GM10847 (cell line): ENCODE measurements around the gene PPARD.

Experiments used
- POLR2A ChIP-seq: IDR thresholded peaks from 2 replicates; pipeline ENCODE4 v1.6.1; 2011; ENCODE audit not compliant: insufficient read length; ENCODE audit errors: extremely low read depth

The PPARD gene

DNA sequence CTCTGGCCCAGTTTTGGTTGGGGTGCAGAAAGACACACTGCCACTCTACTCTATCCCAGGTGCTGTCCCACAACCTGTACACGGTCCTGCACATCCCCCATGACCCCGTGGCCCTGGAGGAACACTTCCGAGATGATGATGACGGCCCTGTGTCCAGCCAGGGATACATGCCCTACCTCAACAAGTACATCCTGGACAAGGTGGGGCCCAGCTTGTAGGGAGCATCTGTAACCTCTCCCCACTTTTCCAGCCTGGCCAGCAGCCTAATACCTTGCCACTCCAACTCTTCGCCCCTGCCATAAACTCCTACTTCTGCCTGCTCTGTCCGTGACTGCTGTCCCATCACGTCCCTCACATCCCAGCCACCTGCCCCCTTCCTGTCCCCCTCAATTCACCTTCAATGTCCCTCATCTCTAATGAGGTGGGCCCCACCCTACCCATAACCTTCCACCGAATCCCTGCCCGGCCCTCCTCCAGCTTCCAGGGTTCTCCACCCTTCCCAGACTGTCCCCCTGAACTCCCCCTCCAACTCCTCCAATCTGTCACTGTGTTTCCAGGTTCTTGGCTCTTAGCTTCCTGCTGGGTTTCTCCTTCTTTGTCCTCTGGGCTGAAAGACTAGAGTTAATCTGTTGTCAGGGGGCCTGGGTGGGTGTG lies 32.6 kb upstream of the PPARD start:
- TF ChIP-seq POLR2A = no peak

DNA sequence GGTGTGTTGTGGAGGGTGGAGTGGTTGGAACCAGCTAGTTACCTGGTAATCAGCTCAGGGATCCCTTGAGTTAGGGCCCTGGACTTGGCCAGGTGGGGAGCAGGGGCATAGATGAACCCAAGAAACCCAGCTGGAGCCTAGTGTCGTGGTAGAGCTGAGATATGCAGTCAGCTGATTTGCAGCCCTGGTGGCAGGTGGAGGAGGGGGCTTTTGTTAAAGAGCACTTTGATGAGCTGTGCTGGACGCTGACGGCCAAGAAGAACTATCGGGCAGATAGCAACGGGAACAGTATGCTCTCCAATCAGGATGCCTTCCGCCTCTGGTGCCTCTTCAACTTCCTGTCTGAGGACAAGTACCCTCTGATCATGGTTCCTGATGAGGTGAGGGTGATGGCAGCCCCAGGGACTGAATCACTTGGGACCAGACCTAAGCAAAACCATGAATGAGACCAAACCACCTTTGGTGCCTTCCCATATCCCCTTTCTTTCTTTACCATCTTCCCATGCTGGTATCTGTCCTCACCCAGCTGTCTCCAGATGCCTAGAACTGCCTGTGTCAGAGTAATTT lies 32.0 kb upstream of the PPARD start:
- no peak for TF ChIP-seq POLR2A

DNA sequence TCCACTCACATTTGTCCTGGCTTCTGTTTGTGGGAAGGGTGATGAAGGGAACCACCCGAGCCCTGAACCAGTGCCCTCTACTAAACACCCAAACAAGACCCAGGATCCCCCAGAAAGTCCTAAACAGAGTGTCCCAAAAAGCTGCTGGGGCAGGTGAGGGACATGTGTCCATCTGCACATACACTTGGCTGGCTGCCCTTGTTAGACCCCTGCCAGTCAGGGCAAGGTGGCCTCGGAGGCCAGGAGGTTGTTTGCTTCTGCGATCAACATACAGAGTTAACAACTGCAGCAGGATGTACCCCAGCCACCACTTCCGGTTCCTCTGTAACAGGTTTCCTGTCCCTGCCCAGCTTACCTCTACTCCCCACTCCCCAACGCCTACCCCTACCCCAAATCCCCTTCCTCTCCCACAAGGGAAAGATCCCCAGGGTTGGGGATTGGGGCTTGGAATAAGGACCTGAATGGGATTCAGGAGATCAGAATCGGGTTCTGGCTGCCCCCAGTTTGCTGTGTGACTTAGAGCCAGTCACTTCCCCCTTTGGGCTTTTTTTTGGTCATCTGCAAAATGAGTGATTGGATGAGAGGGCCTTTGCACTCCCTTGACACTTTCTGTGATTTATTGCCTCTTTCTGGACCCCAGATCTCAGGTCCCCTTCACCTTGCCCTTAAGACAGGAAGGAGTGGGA lies 30.8 kb upstream of the PPARD start:
- TF ChIP-seq POLR2A = no peak

- no peak for TF ChIP-seq POLR2A
Measured at GRCh38 chr6:35312076-35312800, 30.1 kb upstream of the PPARD start.

- no peak for TF ChIP-seq POLR2A
Measured at GRCh38 chr6:35312807-35313206, 29.6 kb upstream of the PPARD start.

- TF ChIP-seq POLR2A = no peak
Measured at GRCh38 chr6:35317483-35318195, 24.7 kb upstream of the PPARD start.

- TF ChIP-seq POLR2A = no peak
Measured at GRCh38 chr6:35318196-35319171, 23.9 kb upstream of the PPARD start.

GRCh38 chr6:35319346-35320030 lies 22.9 kb upstream of the PPARD start:
- TF ChIP-seq POLR2A = no peak

DNA sequence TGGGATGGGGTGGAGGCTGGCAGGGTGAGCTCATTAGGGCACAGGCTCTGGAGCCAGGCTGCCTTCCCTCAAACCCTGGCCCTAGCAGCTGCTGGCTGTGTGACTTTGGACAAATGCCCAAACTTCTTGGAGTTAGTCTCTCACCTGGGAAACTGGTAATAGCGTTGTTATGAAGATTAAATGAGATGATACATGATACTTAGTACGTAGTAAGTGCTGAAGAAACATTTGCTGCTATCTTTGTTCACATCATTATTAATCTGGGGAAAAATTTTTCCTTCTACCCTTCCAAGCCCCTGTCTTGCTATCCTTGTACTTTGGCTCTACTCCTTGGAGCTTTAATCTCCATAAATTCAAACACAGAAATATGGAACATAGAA lies 22.3 kb upstream of the PPARD start:
- no peak for TF ChIP-seq POLR2A

DNA sequence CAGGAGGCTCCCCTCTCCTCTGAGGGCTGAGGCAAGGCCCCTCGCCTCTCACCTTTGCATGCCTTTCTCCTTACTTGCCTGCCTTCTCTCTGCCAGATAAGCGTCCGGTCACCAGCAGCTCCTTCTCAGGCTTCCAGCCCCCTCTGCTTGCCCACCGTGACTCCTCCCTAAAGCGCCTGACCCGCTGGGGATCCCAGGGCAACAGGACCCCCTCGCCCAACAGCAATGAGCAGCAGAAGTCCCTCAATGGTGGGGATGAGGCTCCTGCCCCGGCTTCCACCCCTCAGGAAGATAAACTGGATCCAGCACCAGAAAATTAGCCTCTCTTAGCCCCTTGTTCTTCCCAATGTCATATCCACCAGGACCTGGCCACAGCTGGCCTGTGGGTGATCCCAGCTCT lies 21.3 kb upstream of the PPARD start:
- no peak for TF ChIP-seq POLR2A

DNA sequence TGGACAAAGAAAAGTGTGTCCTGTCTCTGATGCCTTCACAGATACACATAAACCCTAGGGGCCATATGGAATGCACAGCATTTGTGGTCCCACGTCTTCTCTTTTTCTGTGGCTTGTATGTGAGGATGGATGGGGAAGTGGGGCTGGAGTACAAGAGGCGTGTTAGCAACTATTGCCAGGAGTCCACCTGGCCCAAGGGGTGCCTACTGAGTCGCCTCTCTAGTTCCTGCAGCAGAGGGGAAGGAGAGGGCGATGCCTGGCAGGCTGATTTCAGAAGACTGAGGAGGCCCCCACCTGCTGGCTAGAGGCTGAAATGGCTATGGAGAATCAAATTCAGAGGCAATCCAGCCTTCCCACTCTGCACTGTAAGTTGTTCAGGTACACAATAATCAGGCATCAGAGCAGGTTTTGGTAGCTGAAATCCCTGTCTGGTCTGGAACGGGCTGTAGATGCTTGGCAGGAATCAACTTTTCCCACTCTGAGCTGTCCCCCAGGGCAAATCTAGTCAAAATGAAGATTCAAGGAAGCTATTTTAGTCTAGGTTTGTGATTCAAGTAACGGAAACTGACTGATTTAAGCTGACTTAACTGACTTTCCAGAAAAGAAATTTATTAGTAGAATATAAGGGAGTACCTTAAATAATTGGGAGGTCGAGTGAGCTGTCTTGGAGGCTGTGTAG lies 14.9 kb upstream of the PPARD start:
- TF ChIP-seq POLR2A = no peak

- TF ChIP-seq POLR2A = no peak
Measured at GRCh38 chr6:35328108-35328723, 14.1 kb upstream of the PPARD start.
